Progenitor cell of endocrine pancreas (in vitro differentiated cells): ENCODE results near the gene ZNF501. TPM values are rescaled to one million over a fixed set of nuclear protein-coding genes. Genes with fewer than 3 reads are reported as not detected.
A peak's percentile ranks its signal among the peaks of the same experiment; 100 is the strongest.

Source experiments
- DNase-seq: peaks from one replicate; pipeline ENCODE4 v3.0.0; 2021; ENCODE audit warnings: low spot score; ENCODE audit not compliant: unreplicated experiment
- H3K27ac Mint-ChIP-seq: 2 replicates; pipeline ENCODE4 v1.8.0; 2021; ENCODE audit warnings: mild to moderate bottlenecking, moderate library complexity, mixed read lengths
- H3K27me3 Mint-ChIP-seq: 2 replicates; pipeline ENCODE4 v1.8.0; 2021; ENCODE audit warnings: mixed read lengths
- H3K36me3 Mint-ChIP-seq: 2 replicates; pipeline ENCODE4 v1.8.0; 2022; ENCODE audit warnings: mixed read lengths; ENCODE audit not compliant: insufficient read depth
- H3K4me1 Mint-ChIP-seq: 2 replicates; pipeline ENCODE4 v1.8.0; 2021; ENCODE audit warnings: low read depth, mixed read lengths
- H3K4me3 Mint-ChIP-seq: 2 replicates; pipeline ENCODE4 v1.8.0; 2021; ENCODE audit warnings: low read depth, mild to moderate bottlenecking, moderate library complexity, mixed read lengths
- H3K9me3 Mint-ChIP-seq: 2 replicates; pipeline ENCODE4 v1.8.0; 2021; ENCODE audit warnings: low read depth, mixed read lengths
- long read RNA-seq: library from polyadenylated mRNA; unstranded; transcript quantifications from one replicate; pipeline ENCODE4 v2.0.0, GENCODE V29; 2020
- total RNA-seq: library from RNA; stranded (reverse); gene quantifications from 2 replicates; pipeline ENCODE4 v1.2.1, GENCODE V29; 2021
- TF ChIP-seq, protein P1 (sequence below): fragments of 200-600 bp; sonication (generic); IDR thresholded peaks from one replicate; pipeline ENCODE4 v1.5.0; 2021; ENCODE audit warnings: antibody characterized with exemption, mild to moderate bottlenecking; ENCODE audit not compliant: unreplicated experiment

The ZNF501 gene
- total RNA-seq, result 6.7 and 7.5 TPM in 2 replicates
- long read RNA-seq, transcript ZNF501-201 (3 exons, 3,099 nt), result major isoform, 18 of 27 reads
- long read RNA-seq, partial matches to known transcripts, result 0 of 27 reads
- long read RNA-seq, other reads (novel, unspliced or antisense), result 6 of 27 reads

DNA sequence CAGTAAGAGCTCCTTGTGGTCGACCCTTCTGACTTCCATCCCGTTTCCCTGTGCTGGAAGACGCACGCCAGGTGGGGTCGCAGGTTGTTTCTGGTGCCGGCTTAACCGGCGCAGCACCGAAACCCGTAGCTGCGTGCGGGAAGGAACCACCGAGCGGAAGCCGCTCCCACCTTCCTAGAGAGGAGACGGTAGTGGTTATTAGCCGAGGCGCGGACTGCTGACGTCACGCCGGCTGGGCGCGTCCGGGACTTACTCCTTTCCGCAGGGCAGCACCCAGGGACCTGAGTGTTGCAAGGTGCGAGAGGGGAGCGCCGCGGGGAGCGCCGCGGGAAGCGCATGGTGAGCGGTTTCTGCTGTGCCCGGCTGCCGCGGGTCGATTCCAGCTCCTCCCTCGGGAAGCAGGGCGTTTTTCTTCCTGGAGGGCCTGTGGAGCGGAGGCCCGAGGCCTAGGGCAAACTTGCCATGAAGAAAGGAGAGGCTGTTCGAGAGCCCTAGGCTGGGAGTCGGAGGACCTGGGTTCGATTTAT lies at the start of gene ZNF501:
TSS of gene ZNF501 (plus strand) at position 252 of the 527 bp plus-strand sequence. CDS start 4,787 bp downstream, outside the sequence.
- Mint-ChIP-seq H3K4me1 (peaks cover 1% of the 10 kb centered on the region), H3K9me3 (peaks cover 51% of the 10 kb centered on the region), H3K4me3 (peak within 1 kb of the TSS; percentile 83), H3K27ac (peak within 1 kb of the TSS; percentile 88), H3K27me3 (no peaks in the 10 kb centered on the region), H3K36me3 (peaks cover 37% of the 10 kb centered on the region)
- TF ChIP-seq, protein P1, sequence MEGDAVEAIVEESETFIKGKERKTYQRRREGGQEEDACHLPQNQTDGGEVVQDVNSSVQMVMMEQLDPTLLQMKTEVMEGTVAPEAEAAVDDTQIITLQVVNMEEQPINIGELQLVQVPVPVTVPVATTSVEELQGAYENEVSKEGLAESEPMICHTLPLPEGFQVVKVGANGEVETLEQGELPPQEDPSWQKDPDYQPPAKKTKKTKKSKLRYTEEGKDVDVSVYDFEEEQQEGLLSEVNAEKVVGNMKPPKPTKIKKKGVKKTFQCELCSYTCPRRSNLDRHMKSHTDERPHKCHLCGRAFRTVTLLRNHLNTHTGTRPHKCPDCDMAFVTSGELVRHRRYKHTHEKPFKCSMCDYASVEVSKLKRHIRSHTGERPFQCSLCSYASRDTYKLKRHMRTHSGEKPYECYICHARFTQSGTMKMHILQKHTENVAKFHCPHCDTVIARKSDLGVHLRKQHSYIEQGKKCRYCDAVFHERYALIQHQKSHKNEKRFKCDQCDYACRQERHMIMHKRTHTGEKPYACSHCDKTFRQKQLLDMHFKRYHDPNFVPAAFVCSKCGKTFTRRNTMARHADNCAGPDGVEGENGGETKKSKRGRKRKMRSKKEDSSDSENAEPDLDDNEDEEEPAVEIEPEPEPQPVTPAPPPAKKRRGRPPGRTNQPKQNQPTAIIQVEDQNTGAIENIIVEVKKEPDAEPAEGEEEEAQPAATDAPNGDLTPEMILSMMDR, result no peak
- peak; percentile 64 for DNase-seq

DNA sequence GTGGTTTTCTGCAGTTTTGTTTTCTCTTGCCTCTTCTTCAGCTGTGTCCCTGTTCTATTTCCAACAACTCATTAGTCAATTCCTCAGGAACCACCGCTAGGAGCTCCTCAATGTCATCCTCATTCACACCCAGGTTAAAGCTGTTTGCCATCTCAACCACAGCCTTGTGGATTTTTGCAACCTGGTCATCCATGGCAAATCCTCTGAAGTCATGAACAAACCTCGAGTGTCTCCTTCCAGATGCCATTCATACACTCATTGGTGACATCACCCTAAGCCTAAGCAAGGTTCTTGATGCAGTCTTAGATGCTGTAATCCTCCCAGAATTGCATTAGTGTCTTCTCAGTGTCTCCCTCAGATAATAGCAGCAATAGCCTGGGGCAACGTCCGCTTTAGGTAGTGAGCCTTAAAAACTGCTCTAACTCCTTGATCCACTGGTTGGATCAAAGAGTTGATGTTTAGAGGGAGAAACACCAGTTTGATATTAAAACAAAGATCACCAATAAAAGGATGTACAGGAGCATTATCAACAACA lies 48.4 kb upstream of the ZNF501 start:
- DNase-seq, result no peak
- Mint-ChIP-seq H3K36me3 (peaks cover 43% of the 10 kb centered on the region), H3K4me3 (no peak overlapping the region), H3K4me1 (peaks cover 3% of the 10 kb centered on the region), H3K27ac (no peak overlapping the region), H3K9me3 (peaks cover 27% of the 10 kb centered on the region), H3K27me3 (no peaks in the 10 kb centered on the region)
- TF ChIP-seq, protein P1, result no peak

DNA sequence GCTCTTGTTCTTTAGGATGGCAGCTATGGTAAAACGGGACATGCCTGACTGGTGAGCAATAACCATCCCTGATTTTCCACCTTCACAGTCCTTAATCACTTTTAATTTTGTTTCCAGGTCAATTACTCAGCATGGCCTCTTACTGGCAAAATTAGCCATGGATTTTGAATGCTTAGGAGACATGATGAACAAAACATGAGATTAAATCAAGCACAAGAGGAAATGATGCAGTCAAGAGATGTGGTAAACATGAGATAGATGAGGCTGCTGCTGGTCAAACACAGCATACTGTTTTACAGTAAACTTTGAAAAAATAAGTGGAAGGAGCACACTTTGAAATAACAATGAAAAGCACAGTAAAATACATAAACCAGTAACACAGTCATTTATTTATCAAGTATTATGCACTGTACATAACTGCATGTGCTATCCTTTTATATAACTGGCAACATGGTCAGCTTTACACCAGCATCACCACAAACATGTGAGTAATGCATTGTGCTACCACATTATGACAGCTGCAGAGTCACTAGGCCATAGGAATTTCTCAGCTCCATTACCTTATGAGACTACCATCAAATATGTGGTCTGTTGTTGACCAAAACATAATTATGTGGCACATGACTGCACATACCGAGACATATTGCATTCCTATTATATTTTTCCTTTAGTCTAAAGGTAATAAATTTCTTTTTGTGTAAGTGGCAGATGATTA lies 47.1 kb upstream of the ZNF501 start:
- peaks cover 43% of the 10 kb centered on the region for H3K36me3 Mint-ChIP-seq
- H3K4me3 Mint-ChIP-seq, result no peak overlapping the region
- H3K4me1 Mint-ChIP-seq, result peaks cover 3% of the 10 kb centered on the region
- H3K27ac Mint-ChIP-seq, result no peak overlapping the region
- no peak for DNase-seq
- TF ChIP-seq, protein P1, result no peak
- H3K27me3 Mint-ChIP-seq, result peaks cover 8% of the 10 kb centered on the region
- peaks cover 36% of the 10 kb centered on the region for H3K9me3 Mint-ChIP-seq

DNA sequence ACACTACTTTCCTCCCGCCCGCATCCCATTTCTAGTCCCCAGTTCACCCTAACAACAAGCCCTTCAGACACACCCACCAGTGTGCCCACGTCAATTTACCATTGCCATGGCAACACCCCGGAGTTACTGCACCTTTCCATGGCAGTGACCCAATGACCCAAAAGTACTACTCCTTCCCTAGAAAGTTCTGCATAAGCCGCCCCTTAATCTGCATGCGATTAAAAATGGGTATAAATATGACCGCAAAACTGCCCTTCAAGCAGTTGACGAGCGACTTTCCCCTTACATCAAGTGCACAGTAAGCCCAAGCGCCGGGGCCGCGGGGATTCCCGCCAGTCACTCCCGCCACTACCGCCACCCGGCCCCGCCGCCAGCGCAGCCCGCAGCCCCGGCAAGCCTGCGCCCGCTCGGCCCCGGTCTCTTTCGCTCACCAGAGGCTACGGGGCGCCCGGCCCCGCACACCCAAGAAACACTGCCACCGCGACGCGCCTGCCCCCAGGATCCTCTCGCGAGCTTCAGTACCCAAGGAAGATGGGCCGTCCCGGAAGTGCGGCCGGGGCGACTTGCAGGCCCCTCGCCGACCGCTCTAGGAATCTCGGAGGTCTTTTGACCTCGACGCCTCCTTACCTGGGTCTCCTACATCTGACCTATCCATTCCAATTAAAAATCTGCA lies 44.2 kb upstream of the ZNF501 start:
- TF ChIP-seq, protein P1, result no peak
- Mint-ChIP-seq H3K4me3 (peak overlapping the region; percentile 84), H3K27me3 (peaks cover 21% of the 10 kb centered on the region), H3K4me1 (peaks cover 3% of the 10 kb centered on the region), H3K36me3 (peaks cover 42% of the 10 kb centered on the region), H3K9me3 (peaks cover 45% of the 10 kb centered on the region), H3K27ac (peak overlapping the region; percentile 84)
- peak; percentile 48 for DNase-seq

DNA sequence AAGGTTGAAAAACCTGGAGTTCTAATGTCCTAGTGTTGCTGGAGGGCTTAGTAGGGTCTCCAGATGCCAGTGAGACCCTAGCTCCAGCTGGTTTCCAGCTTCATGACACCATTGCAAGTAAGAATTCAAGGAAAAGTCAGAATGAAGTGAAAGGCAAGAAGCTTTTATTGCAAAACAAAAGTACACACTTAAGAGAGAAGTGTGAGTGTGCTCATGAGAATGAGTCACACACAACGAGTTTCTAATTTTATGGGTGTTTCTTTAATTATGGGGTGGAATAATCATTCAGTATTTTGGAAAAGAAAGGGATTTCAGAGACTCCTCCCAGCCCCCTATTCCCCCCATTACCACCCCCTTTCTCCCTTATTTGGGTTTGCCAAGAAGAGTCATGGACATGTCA lies 41.5 kb upstream of the ZNF501 start:
- Mint-ChIP-seq H3K4me1 (peaks cover 3% of the 10 kb centered on the region), H3K27me3 (peaks cover 29% of the 10 kb centered on the region), H3K9me3 (peaks cover 34% of the 10 kb centered on the region), H3K4me3 (no peak overlapping the region), H3K36me3 (peaks cover 23% of the 10 kb centered on the region), H3K27ac (no peak overlapping the region)
- no peak for DNase-seq
- TF ChIP-seq, protein P1, result no peak
